ENCODE measurements around the gene DDX20.
"Not testable (repeated sequence)": the region's sequence is repeated elsewhere in the genome, so short reads cannot be mapped to it uniquely, and the experiment has no call there.

Gene DDX20

GRCh38 chr1:111735858-111736544 lies 19.7 kb upstream of the DDX20 start:
- ATAC-seq (replicated peaks) (no peak), DNase-seq (no peak)
- Mint-ChIP-seq H3K27ac (no peak overlapping the region), H3K9me3 (no peaks in the 10 kb centered on the region), H3K27me3 (peaks cover 25 to 27% of the 10 kb centered on the region in 2 donors), H3K36me3 (ENCODE audit: insufficient read depth) (peaks cover 9% of the 10 kb centered on the region), H3K4me1 (ENCODE audit: low read depth in 2 of 2) (peaks cover 15 to 26% of the 10 kb centered on the region in 2 donors), H3K4me3 (no peak overlapping the region)

GRCh38 chr1:111736548-111737215 lies 19.0 kb upstream of the DDX20 start:
- Mint-ChIP-seq H3K27ac (no peak overlapping the region), H3K9me3 (no peaks in the 10 kb centered on the region), H3K4me1 (ENCODE audit: low read depth in 2 of 2) (peaks cover 15 to 26% of the 10 kb centered on the region in 2 donors), H3K36me3 (ENCODE audit: insufficient read depth) (peaks cover 9% of the 10 kb centered on the region), H3K4me3 (no peak overlapping the region), H3K27me3 (peaks cover 29% of the 10 kb centered on the region in 2 donors)
- DNase-seq (no peak), ATAC-seq (replicated peaks) (no peak)

GRCh38 chr1:111737216-111738132 lies 18.2 kb upstream of the DDX20 start:
- Mint-ChIP-seq H3K27me3 (peaks cover 29% of the 10 kb centered on the region in 2 donors), H3K36me3 (ENCODE audit: insufficient read depth) (peaks cover 9% of the 10 kb centered on the region), H3K4me1 (ENCODE audit: low read depth in 2 of 2) (peaks cover 15 to 26% of the 10 kb centered on the region in 2 donors), H3K9me3 (no peaks in the 10 kb centered on the region), H3K27ac (peak overlapping the region in 1 of 2 donors; percentile 75), H3K4me3 (peak overlapping the region; percentile 86 to 89)
- no peak for ATAC-seq (replicated peaks)
- no peak for DNase-seq

GRCh38 chr1:111738133-111738435 lies 17.6 kb upstream of the DDX20 start:
- DNase-seq (no peak), ATAC-seq (replicated peaks) (no peak)
- Mint-ChIP-seq H3K9me3 (no peaks in the 10 kb centered on the region), H3K27ac (peak overlapping the region in 1 of 2 donors; percentile 75), H3K4me1 (ENCODE audit: low read depth in 2 of 2) (peaks cover 15 to 26% of the 10 kb centered on the region in 2 donors), H3K4me3 (peak overlapping the region; percentile 86 to 89), H3K36me3 (ENCODE audit: insufficient read depth) (peaks cover 9% of the 10 kb centered on the region), H3K27me3 (peaks cover 29% of the 10 kb centered on the region in 2 donors)

- peak overlapping the region; percentile 86 to 89 for H3K4me3 Mint-ChIP-seq
- H3K27me3 Mint-ChIP-seq: peaks cover 29% of the 10 kb centered on the region in 2 donors
- DNase-seq (peak; percentile 20 to 33 (median 25)), ATAC-seq (replicated peaks) (peak; percentile 58)
- peaks cover 15 to 26% of the 10 kb centered on the region in 2 donors for H3K4me1 Mint-ChIP-seq (ENCODE audit: low read depth in 2 of 2)
- peak overlapping the region; percentile 39 to 41 for H3K27ac Mint-ChIP-seq
- no peaks in the 10 kb centered on the region for H3K9me3 Mint-ChIP-seq
- H3K36me3 Mint-ChIP-seq (ENCODE audit: insufficient read depth): peaks cover 9% of the 10 kb centered on the region
These were observed 17.1 kb upstream of the DDX20 start for GRCh38 chr1:111738436-111739193.

- DNase-seq (peak; percentile 38 to 41 (median 38)), ATAC-seq (replicated peaks) (peak; percentile 71)
- Mint-ChIP-seq H3K27ac (peak within 1 kb of the TSS; percentile 39 to 41), H3K36me3 (ENCODE audit: insufficient read depth) (peaks cover 9% of the 10 kb centered on the region), H3K4me1 (ENCODE audit: low read depth in 2 of 2) (peaks cover 15 to 26% of the 10 kb centered on the region in 2 donors), H3K9me3 (no peaks in the 10 kb centered on the region), H3K27me3 (peaks cover 29% of the 10 kb centered on the region in 2 donors), H3K4me3 (peak within 1 kb of the TSS; percentile 86 to 89)
These were observed 16.3 kb upstream of the DDX20 start, which contains the start of gene INKA2 for GRCh38 chr1:111739194-111739924. Gene INKA2, minus strand, starts transcription at chr1:111739395. Its CDS starts 153 bp downstream, at chr1:111739242.

- H3K27ac Mint-ChIP-seq: peak overlapping the region in 1 of 2 donors; percentile 41
- peaks cover 29% of the 10 kb centered on the region in 2 donors for H3K27me3 Mint-ChIP-seq
These were observed 15.6 kb upstream of the DDX20 start for GRCh38 chr1:111739925-111740765.

GRCh38 chr1:111742292-111742691 lies 13.4 kb upstream of the DDX20 start:
- not testable (repeated sequence) for ATAC-seq (replicated peaks); DNase-seq; H3K4me3 Mint-ChIP-seq; H3K36me3 Mint-ChIP-seq (ENCODE audit: insufficient read depth); H3K9me3 Mint-ChIP-seq; H3K27ac Mint-ChIP-seq
- Mint-ChIP-seq H3K27me3 (peaks cover 24 to 25% of the 10 kb centered on the region in 2 donors), H3K4me1 (ENCODE audit: low read depth in 2 of 2) (peaks cover 17 to 25% of the 10 kb centered on the region in 2 donors)

More at GRCh38 chr1:111739925-111740765, 15.6 kb upstream of the DDX20 start:
- ATAC-seq (replicated peaks): peak; percentile 18
- Mint-ChIP-seq H3K36me3 (ENCODE audit: insufficient read depth) (peaks cover 9% of the 10 kb centered on the region), H3K4me3 (peak overlapping the region; percentile 86 to 89), H3K9me3 (no peaks in the 10 kb centered on the region), H3K4me1 (ENCODE audit: low read depth in 2 of 2) (peaks cover 15 to 26% of the 10 kb centered on the region in 2 donors)
- DNase-seq: peak in 1 of 3 experiments; percentile 10

- peaks cover 17 to 20% of the 10 kb centered on the region in 2 donors for H3K27me3 Mint-ChIP-seq
These were observed 12.7 kb upstream of the DDX20 start for GRCh38 chr1:111742938-111743549.

GRCh38 chr1:111743679-111744101 lies 12.0 kb upstream of the DDX20 start:
- no peak overlapping the region for H3K27ac Mint-ChIP-seq
- ATAC-seq (replicated peaks): no peak
- peaks cover 9% of the 10 kb centered on the region for H3K36me3 Mint-ChIP-seq (ENCODE audit: insufficient read depth)
- no peaks in the 10 kb centered on the region for H3K9me3 Mint-ChIP-seq
- H3K4me3 Mint-ChIP-seq: no peak overlapping the region
- peaks cover 15 to 20% of the 10 kb centered on the region in 2 donors for H3K27me3 Mint-ChIP-seq
- peaks cover 14 to 15% of the 10 kb centered on the region in 2 donors for H3K4me1 Mint-ChIP-seq (ENCODE audit: low read depth in 2 of 2)
- DNase-seq: no peak

More at GRCh38 chr1:111742938-111743549, 12.7 kb upstream of the DDX20 start:
- Mint-ChIP-seq H3K4me3 (no peak overlapping the region), H3K4me1 (ENCODE audit: low read depth in 2 of 2) (peaks cover 16 to 18% of the 10 kb centered on the region in 2 donors), H3K27ac (no peak overlapping the region), H3K36me3 (ENCODE audit: insufficient read depth) (peaks cover 9% of the 10 kb centered on the region), H3K9me3 (no peaks in the 10 kb centered on the region)
- no peak for DNase-seq
- ATAC-seq (replicated peaks): no peak
